Activated naive CD4-positive, alpha-beta T cell treated with anti-CD3 and anti-CD28 coated beads, Interleukin-2, amount 50 U/mL, for 24 hours (primary cell): ENCODE data around the gene NAAA.

Experiments used
- H3K27ac Mint-ChIP-seq: one replicate; pipeline ENCODE4 v1.8.0; 2021; ENCODE audit warnings: mild to moderate bottlenecking, mixed read lengths
- H3K27me3 Mint-ChIP-seq: one replicate; pipeline ENCODE4 v1.8.0; 2021; ENCODE audit warnings: mixed read lengths
- H3K36me3 Mint-ChIP-seq: one replicate; pipeline ENCODE4 v1.8.0; 2021; ENCODE audit warnings: mixed read lengths
- H3K4me1 Mint-ChIP-seq: one replicate; pipeline ENCODE4 v1.8.0; 2021; ENCODE audit warnings: mixed read lengths
- H3K4me3 Mint-ChIP-seq: one replicate; pipeline ENCODE4 v1.8.0; 2021; ENCODE audit warnings: mild to moderate bottlenecking, mixed read lengths
- H3K9me3 Mint-ChIP-seq: one replicate; pipeline ENCODE4 v1.8.0; 2021; ENCODE audit warnings: mixed read lengths

NAAA gene

GRCh38 chr4:75892508-75892907 is 48.3 kb downstream of the NAAA start:
- Mint-ChIP-seq H3K9me3 (no peaks in the 10 kb centered on the region), H3K36me3 (peaks cover 1% of the 10 kb centered on the region), H3K27me3 (no peaks in the 10 kb centered on the region), H3K4me3 (no peak overlapping the region), H3K27ac (no peak overlapping the region), H3K4me1 (no peaks in the 10 kb centered on the region)

GRCh38 chr4:75891611-75892010 is 49.2 kb downstream of the NAAA start:
- Mint-ChIP-seq H3K4me1 (no peaks in the 10 kb centered on the region), H3K27ac (no peak overlapping the region), H3K27me3 (no peaks in the 10 kb centered on the region), H3K4me3 (no peak overlapping the region), H3K36me3 (peaks cover 1% of the 10 kb centered on the region), H3K9me3 (no peaks in the 10 kb centered on the region)

- H3K36me3 Mint-ChIP-seq: peaks cover 1% of the 10 kb centered on the region
- H3K4me1 Mint-ChIP-seq: no peaks in the 10 kb centered on the region
- no peak overlapping the region for H3K27ac Mint-ChIP-seq
- no peak overlapping the region for H3K4me3 Mint-ChIP-seq
- H3K27me3 Mint-ChIP-seq: no peaks in the 10 kb centered on the region
- no peaks in the 10 kb centered on the region for H3K9me3 Mint-ChIP-seq
Observed at GRCh38 chr4:75889537-75890199, 51.1 kb downstream of the NAAA start.

GRCh38 chr4:75886104-75886503 is 54.7 kb downstream of the NAAA start:
- Mint-ChIP-seq H3K9me3 (no peaks in the 10 kb centered on the region), H3K27me3 (no peaks in the 10 kb centered on the region), H3K4me1 (no peaks in the 10 kb centered on the region), H3K27ac (no peak overlapping the region), H3K36me3 (peaks cover 3% of the 10 kb centered on the region), H3K4me3 (no peak overlapping the region)

- Mint-ChIP-seq H3K27ac (no peak overlapping the region), H3K36me3 (peaks cover 2% of the 10 kb centered on the region), H3K9me3 (no peaks in the 10 kb centered on the region), H3K4me1 (no peaks in the 10 kb centered on the region), H3K4me3 (no peak overlapping the region), H3K27me3 (no peaks in the 10 kb centered on the region)
Observed at GRCh38 chr4:75881476-75881875, 59.3 kb downstream of the NAAA start.

- no peaks in the 10 kb centered on the region for H3K9me3 Mint-ChIP-seq
- peaks cover 2% of the 10 kb centered on the region for H3K36me3 Mint-ChIP-seq
- H3K4me3 Mint-ChIP-seq: no peak overlapping the region
- no peaks in the 10 kb centered on the region for H3K27me3 Mint-ChIP-seq
- no peaks in the 10 kb centered on the region for H3K4me1 Mint-ChIP-seq
- H3K27ac Mint-ChIP-seq: no peak overlapping the region
Observed at GRCh38 chr4:75880278-75880677, 60.5 kb downstream of the NAAA start.

- H3K27ac Mint-ChIP-seq: no peak overlapping the region
- no peaks in the 10 kb centered on the region for H3K27me3 Mint-ChIP-seq
- no peak overlapping the region for H3K4me3 Mint-ChIP-seq
- peaks cover 2% of the 10 kb centered on the region for H3K36me3 Mint-ChIP-seq
- no peaks in the 10 kb centered on the region for H3K9me3 Mint-ChIP-seq
- H3K4me1 Mint-ChIP-seq: no peaks in the 10 kb centered on the region
Observed at GRCh38 chr4:75878246-75878756, 62.5 kb downstream of the NAAA start.

GRCh38 chr4:75876218-75876617 is 64.6 kb downstream of the NAAA start:
- Mint-ChIP-seq H3K9me3 (no peaks in the 10 kb centered on the region), H3K27ac (no peak overlapping the region), H3K4me1 (no peaks in the 10 kb centered on the region), H3K4me3 (no peak overlapping the region), H3K36me3 (no peaks in the 10 kb centered on the region), H3K27me3 (no peaks in the 10 kb centered on the region)

- H3K36me3 Mint-ChIP-seq: no peaks in the 10 kb centered on the region
- H3K4me3 Mint-ChIP-seq: no peak overlapping the region
- H3K27ac Mint-ChIP-seq: no peak overlapping the region
- no peaks in the 10 kb centered on the region for H3K4me1 Mint-ChIP-seq
- H3K9me3 Mint-ChIP-seq: no peaks in the 10 kb centered on the region
- no peaks in the 10 kb centered on the region for H3K27me3 Mint-ChIP-seq
Observed at GRCh38 chr4:75869100-75869499, 71.7 kb downstream of the NAAA start.

- no peaks in the 10 kb centered on the region for H3K4me1 Mint-ChIP-seq
- H3K9me3 Mint-ChIP-seq: no peaks in the 10 kb centered on the region
- H3K27me3 Mint-ChIP-seq: no peaks in the 10 kb centered on the region
- no peak overlapping the region for H3K27ac Mint-ChIP-seq
- no peak overlapping the region for H3K4me3 Mint-ChIP-seq
- H3K36me3 Mint-ChIP-seq: no peaks in the 10 kb centered on the region
Observed at GRCh38 chr4:75867130-75867529, 73.7 kb downstream of the NAAA start.
